Retinal pigment epithelial cell (primary cell): Measurements from ENCODE around the gene KRTAP19-7.

Experiments used
- DNase-seq: peaks from one replicate; pipeline ENCODE4 v3.0.0-alpha.2; 2010; ENCODE audit warnings: low read depth
- H3K4me3 ChIP-seq: 2 replicates; pipeline ENCODE4 v1.5.1; 2011; ENCODE audit warnings: mild to moderate bottlenecking, low read length, control low read depth, moderate library complexity
- CTCF ChIP-seq: conservative IDR thresholded peaks from 2 replicates; pipeline ENCODE4 v1.5.1; 2011; ENCODE audit warnings: low read depth, low read length, control low read depth, inconsistent platforms

KRTAP19-7 gene

DNA sequence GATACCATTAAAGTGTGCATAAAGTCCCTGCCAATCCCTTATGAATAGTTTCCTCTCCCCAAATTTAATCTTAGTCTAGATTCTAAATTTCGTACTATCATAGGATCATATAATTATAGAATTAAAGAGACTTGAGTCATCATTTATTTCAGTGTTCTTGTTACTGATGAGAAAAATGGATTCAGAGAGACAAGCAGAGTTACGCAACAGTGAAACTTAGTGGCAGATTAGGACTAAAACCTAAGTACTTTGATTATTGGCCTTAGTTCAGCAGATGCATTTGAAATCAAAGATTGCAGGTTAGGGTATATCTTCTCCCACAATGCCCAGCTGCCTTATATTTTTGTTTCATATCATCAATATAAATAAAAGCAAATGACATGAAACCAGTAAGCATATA is 843 bp upstream of the KRTAP19-7 start:
- H3K4me3 ChIP-seq: no peak overlapping the region
- no peak for DNase-seq
- no peak for TF ChIP-seq CTCF

GRCh38 chr21:30555095-30555494 is 6.0 kb downstream of the KRTAP19-7 start:
- DNase-seq: no peak
- TF ChIP-seq CTCF: no peak
- H3K4me3 ChIP-seq: no peak overlapping the region

DNA sequence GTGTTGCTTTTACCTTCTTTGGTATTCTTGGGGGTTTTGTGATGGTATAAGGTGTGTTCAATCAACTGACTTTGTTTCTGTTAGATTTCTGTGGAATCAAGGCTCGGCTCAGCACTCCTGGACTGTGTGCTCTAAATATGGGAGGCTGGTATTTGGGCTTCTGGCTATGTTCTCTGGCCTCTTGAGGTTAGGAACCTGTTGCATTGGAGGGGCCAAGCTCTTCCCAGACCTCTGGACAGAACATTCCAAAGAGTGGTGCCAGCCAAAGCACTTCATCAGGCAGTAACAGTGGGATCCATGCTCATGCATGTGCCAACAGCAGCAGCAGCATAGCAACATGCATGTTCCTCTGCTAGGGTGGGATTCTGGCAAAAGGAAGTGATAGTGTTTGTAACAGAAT is 8.3 kb downstream of the KRTAP19-7 start:
- no peak overlapping the region for H3K4me3 ChIP-seq
- no peak for TF ChIP-seq CTCF
- no peak for DNase-seq

GRCh38 chr21:30541764-30542163 is 19.4 kb downstream of the KRTAP19-7 start, which contains the start of gene KRTAP19-6:
Gene KRTAP19-6, minus strand, starts transcription at chr21:30541864. Its CDS starts 31 bp downstream, at chr21:30541833.
- H3K4me3 ChIP-seq: no peak within 1 kb of the TSS
- DNase-seq: no peak
- TF ChIP-seq CTCF: no peak

- no peak for DNase-seq
- no peak overlapping the region for H3K4me3 ChIP-seq
- TF ChIP-seq CTCF: no peak
Observed at GRCh38 chr21:30518876-30519275, 42.2 kb downstream of the KRTAP19-7 start.

GRCh38 chr21:30515681-30516080 is 45.4 kb downstream of the KRTAP19-7 start:
- no peak for DNase-seq
- H3K4me3 ChIP-seq: no peak overlapping the region
- TF ChIP-seq CTCF: no peak
